ENCODE data around the gene CCDC124.
A peak's percentile ranks its signal among the peaks of the same experiment; 100 is the strongest.

Gene CCDC124

DNA sequence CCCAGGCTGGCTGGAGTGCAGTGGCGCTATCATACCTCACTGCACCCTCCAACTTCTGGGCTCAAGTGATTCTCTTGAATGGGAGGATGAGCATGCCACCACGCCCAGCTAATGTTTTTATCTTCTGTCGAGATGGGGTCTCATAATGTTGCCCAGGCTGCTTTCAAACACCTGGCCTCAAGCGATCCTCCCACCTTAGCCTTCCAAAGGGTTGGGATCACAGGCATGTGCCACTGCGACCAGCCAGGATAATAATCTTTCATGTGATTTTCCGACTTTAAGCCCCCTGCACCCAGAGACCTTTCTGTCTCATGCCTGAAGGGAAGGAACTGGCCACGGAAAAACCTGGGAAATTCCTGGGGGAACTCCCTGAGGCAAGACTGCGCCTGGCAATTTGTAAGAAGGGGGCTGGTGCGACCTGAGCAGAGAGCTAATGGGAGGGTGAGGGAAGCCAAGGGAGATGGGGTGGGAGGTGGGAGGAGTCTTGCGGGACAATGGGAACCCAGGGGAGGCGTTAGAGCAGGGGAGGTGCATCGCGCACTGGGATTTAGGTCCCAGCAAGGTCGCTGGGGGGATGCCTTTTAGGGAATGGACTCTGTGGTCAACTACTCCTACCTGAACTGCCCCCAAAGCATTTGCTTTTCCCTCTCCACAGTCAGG lies 1.2 kb upstream of the CCDC124 start:
- Histone ChIP-seq H3K9me3 (ENCODE audit: insufficient read depth, low read length) (no peaks in the 10 kb centered on the region), H3K27ac (ENCODE audit: low read length) (no peak overlapping the region; the same call in 1 of the 2 replicates), H2AFZ (ENCODE audit: low read depth, low read length) (0 out of 2 replicates have a peak overlapping the region, but pooled peaks have one; percentile 67), H3K27me3 (ENCODE audit: low read depth, low read length) (no peaks in the 10 kb centered on the region), H3K4me1 (ENCODE audit: low read length) (peaks cover 32% of the 10 kb centered on the region), H4K20me1 (ENCODE audit: insufficient read depth, low read length) (no peaks in the 10 kb centered on the region), H3K79me2 (ENCODE audit: low read length) (peaks cover 21% of the 10 kb centered on the region), H3K36me3 (replicated peaks; ENCODE audit: low read depth, low read length) (peaks cover 3% of the 10 kb centered on the region), H3K9ac (ENCODE audit: low read length) (peak overlapping the region; percentile 82), H3K4me2 (ENCODE audit: low read length) (peak overlapping the region; percentile 83), H3K4me3 (ENCODE audit: low read length) (peak overlapping the region; percentile 84)
- no peak for TF ChIP-seq EZH2phosphoT487 (IDR thresholded peaks at IDR 0.05; ENCODE audit: low read depth)
- TF ChIP-seq, protein P1, sequence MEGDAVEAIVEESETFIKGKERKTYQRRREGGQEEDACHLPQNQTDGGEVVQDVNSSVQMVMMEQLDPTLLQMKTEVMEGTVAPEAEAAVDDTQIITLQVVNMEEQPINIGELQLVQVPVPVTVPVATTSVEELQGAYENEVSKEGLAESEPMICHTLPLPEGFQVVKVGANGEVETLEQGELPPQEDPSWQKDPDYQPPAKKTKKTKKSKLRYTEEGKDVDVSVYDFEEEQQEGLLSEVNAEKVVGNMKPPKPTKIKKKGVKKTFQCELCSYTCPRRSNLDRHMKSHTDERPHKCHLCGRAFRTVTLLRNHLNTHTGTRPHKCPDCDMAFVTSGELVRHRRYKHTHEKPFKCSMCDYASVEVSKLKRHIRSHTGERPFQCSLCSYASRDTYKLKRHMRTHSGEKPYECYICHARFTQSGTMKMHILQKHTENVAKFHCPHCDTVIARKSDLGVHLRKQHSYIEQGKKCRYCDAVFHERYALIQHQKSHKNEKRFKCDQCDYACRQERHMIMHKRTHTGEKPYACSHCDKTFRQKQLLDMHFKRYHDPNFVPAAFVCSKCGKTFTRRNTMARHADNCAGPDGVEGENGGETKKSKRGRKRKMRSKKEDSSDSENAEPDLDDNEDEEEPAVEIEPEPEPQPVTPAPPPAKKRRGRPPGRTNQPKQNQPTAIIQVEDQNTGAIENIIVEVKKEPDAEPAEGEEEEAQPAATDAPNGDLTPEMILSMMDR (IDR thresholded peaks at IDR 0.05; ENCODE audit: low read depth, low read length) = no peak

GRCh38 chr19:17933414-17934129 lies 757 bp downstream of the CCDC124 start:
- H3K9me3 ChIP-seq (ENCODE audit: insufficient read depth, low read length) = no peaks in the 10 kb centered on the region
- H3K9ac ChIP-seq (ENCODE audit: low read length) = peak overlapping the region; percentile 82
- peaks cover 21% of the 10 kb centered on the region for H3K79me2 ChIP-seq (ENCODE audit: low read length)
- peaks cover 3% of the 10 kb centered on the region for H3K36me3 ChIP-seq (replicated peaks; ENCODE audit: low read depth, low read length)
- no peaks in the 10 kb centered on the region for H3K27me3 ChIP-seq (ENCODE audit: low read depth, low read length)
- H4K20me1 ChIP-seq (ENCODE audit: insufficient read depth, low read length) = no peaks in the 10 kb centered on the region
- peak overlapping the region; percentile 84 for H3K4me3 ChIP-seq (ENCODE audit: low read length)
- no peak overlapping the region for H2AFZ ChIP-seq (ENCODE audit: low read depth, low read length)
- H3K4me1 ChIP-seq (ENCODE audit: low read length) = peaks cover 32% of the 10 kb centered on the region
- TF ChIP-seq, protein P1 (IDR thresholded peaks at IDR 0.05; ENCODE audit: low read depth, low read length) = no peak
- no peak for TF ChIP-seq EZH2phosphoT487 (IDR thresholded peaks at IDR 0.05; ENCODE audit: low read depth)
- H3K27ac ChIP-seq (ENCODE audit: low read length) = peak overlapping the region; percentile 71; the same call in 1 of the 2 replicates
- peak overlapping the region; percentile 83 for H3K4me2 ChIP-seq (ENCODE audit: low read length)

DNA sequence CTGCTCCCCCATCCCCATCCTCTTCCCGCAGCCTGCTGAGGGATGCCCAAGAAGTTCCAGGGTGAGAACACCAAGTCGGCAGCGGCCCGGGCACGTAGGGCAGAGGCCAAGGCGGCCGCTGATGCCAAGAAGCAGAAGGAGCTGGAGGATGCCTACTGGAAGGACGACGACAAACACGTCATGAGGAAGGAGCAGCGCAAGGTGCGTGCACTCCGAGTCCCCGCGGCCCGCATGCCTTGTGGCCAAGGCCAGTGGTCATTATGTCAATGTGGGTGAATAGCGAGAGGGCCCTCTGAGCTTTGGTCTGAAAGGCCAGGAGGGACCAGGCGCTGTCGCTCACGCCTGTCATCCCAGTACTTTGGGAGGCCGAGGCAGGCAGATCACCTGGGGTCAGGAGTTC lies 3.6 kb downstream of the CCDC124 start:
- Histone ChIP-seq H3K36me3 (replicated peaks; ENCODE audit: low read depth, low read length) (peaks cover 11% of the 10 kb centered on the region), H4K20me1 (ENCODE audit: insufficient read depth, low read length) (no peaks in the 10 kb centered on the region), H3K9ac (ENCODE audit: low read length) (no peak overlapping the region), H2AFZ (ENCODE audit: low read depth, low read length) (no peak overlapping the region), H3K4me2 (ENCODE audit: low read length) (no peak overlapping the region), H3K9me3 (ENCODE audit: insufficient read depth, low read length) (no peaks in the 10 kb centered on the region), H3K4me3 (ENCODE audit: low read length) (no peak overlapping the region), H3K4me1 (ENCODE audit: low read length) (peaks cover 15% of the 10 kb centered on the region), H3K27ac (ENCODE audit: low read length) (no peak overlapping the region), H3K27me3 (ENCODE audit: low read depth, low read length) (no peaks in the 10 kb centered on the region), H3K79me2 (ENCODE audit: low read length) (peaks cover 21% of the 10 kb centered on the region)
- TF ChIP-seq EZH2phosphoT487 (IDR thresholded peaks at IDR 0.05; ENCODE audit: low read depth) = no peak
- TF ChIP-seq, protein P1 (IDR thresholded peaks at IDR 0.05; ENCODE audit: low read depth, low read length) = no peak

DNA sequence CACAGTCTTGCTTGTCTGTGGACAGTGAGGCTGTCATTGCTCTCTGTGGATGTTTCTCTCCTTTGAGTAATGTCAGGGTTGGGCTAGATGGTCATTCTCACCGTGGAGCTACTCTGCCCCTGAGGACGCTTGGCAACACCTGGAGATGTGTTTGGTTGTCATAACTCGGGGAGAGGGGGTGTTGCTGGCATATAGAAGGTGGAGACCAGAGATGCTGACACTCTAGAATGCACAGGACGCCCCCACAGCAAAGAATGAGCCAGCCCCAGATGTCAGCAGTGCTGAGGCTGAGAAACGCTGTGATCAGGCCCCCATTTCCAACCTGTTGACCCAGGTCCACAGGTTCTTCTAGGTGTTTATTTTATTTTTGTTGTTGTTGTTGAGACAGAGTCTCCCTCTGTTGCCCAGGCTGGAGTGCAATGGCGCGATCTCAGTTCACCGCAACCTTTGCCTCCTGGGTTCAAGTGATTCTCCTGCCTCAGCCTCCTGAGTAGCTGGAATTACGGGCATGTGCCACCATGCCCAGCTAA lies 4.6 kb downstream of the CCDC124 start:
- Histone ChIP-seq H3K79me2 (ENCODE audit: low read length) (peaks cover 21% of the 10 kb centered on the region), H3K9ac (ENCODE audit: low read length) (no peak overlapping the region), H2AFZ (ENCODE audit: low read depth, low read length) (no peak overlapping the region), H3K27me3 (ENCODE audit: low read depth, low read length) (no peaks in the 10 kb centered on the region), H3K4me2 (ENCODE audit: low read length) (no peak overlapping the region), H3K4me3 (ENCODE audit: low read length) (no peak overlapping the region), H3K27ac (ENCODE audit: low read length) (no peak overlapping the region), H3K9me3 (ENCODE audit: insufficient read depth, low read length) (no peaks in the 10 kb centered on the region), H3K36me3 (replicated peaks; ENCODE audit: low read depth, low read length) (peaks cover 11% of the 10 kb centered on the region), H3K4me1 (ENCODE audit: low read length) (peaks cover 8% of the 10 kb centered on the region), H4K20me1 (ENCODE audit: insufficient read depth, low read length) (no peaks in the 10 kb centered on the region)
- no peak for TF ChIP-seq EZH2phosphoT487 (IDR thresholded peaks at IDR 0.05; ENCODE audit: low read depth)
- TF ChIP-seq, protein P1 (IDR thresholded peaks at IDR 0.05; ENCODE audit: low read depth, low read length) = no peak
